Measurements from ENCODE around the gene RNF150.

GRCh38 chr4:140875746-140876452, 257.4 kb downstream of the RNF150 start:
- TF ChIP-seq, protein P1, sequence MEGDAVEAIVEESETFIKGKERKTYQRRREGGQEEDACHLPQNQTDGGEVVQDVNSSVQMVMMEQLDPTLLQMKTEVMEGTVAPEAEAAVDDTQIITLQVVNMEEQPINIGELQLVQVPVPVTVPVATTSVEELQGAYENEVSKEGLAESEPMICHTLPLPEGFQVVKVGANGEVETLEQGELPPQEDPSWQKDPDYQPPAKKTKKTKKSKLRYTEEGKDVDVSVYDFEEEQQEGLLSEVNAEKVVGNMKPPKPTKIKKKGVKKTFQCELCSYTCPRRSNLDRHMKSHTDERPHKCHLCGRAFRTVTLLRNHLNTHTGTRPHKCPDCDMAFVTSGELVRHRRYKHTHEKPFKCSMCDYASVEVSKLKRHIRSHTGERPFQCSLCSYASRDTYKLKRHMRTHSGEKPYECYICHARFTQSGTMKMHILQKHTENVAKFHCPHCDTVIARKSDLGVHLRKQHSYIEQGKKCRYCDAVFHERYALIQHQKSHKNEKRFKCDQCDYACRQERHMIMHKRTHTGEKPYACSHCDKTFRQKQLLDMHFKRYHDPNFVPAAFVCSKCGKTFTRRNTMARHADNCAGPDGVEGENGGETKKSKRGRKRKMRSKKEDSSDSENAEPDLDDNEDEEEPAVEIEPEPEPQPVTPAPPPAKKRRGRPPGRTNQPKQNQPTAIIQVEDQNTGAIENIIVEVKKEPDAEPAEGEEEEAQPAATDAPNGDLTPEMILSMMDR (IDR thresholded peaks at IDR 0.05; ENCODE audit: low read depth, low read length) = no peak
- TF ChIP-seq EZH2phosphoT487 (IDR thresholded peaks at IDR 0.05; ENCODE audit: low read depth) = no peak

Data from OCI-LY3 (cell line).